HepG2 (cell line): ENCODE measurements around the gene FASTK. TPM values are rescaled to one million over a fixed set of nuclear protein-coding genes. Genes with fewer than 3 reads are reported as not detected.
A peak's percentile ranks its signal among the peaks of the same experiment; 100 is the strongest.

Experiments
- BCL6 ChIP-seq: IDR thresholded peaks from 2 replicates; pipeline ENCODE4 v1.6.1; 2016; ENCODE audit warnings: missing genetic modification reagents, missing compliant biosample characterization
- FOXJ3 ChIP-seq: sonication (generic); formaldehyde crosslinking; IDR thresholded peaks from 2 replicates; pipeline ENCODE4 v1.4.0; 2020; ENCODE audit warnings: missing genetic modification reagents, mild to moderate bottlenecking, borderline replicate concordance
- FOXM1 ChIP-seq: sonication (generic); formaldehyde crosslinking; IDR thresholded peaks from 2 replicates; pipeline ENCODE4 v1.5.0; 2020; ENCODE audit warnings: missing genetic modification reagents
- HOXD1 ChIP-seq: sonication (generic); formaldehyde crosslinking; IDR thresholded peaks from 2 replicates; pipeline ENCODE4 v1.5.0; 2020; ENCODE audit warnings: missing genetic modification reagents
- KLF15 ChIP-seq: sonication (generic); formaldehyde crosslinking; IDR thresholded peaks from 2 replicates; pipeline ENCODE4 v1.8.1; 2023; ENCODE audit warnings: borderline replicate concordance, mild to moderate bottlenecking, inconsistent platforms, missing genetic modification reagents, mixed read lengths
- NFIC ChIP-seq: IDR thresholded peaks from 2 replicates; pipeline ENCODE4 v1.6.1; 2012; ENCODE audit warnings: mild to moderate bottlenecking, low read length, inconsistent platforms
- SOX6 ChIP-seq, 2 experiments: fragments of 450-650 bp in 1 of 2; sonication (generic) in 1 of 2; formaldehyde crosslinking in 1 of 2; IDR thresholded peaks; 2 replicates each; pipeline versions ENCODE4 v1.4.0 to v1.6.1; 2017 to 2020; ENCODE audit warnings: antibody characterized with exemption in 1 of 2, mild to moderate bottlenecking in 1 of 2, missing genetic modification reagents in 1 of 2
- TAF15 ChIP-seq: fragments of 200-400 bp; formaldehyde crosslinking; IDR thresholded peaks from one replicate; pipeline ENCODE4 v1.6.1; 2018; ENCODE audit warnings: mild to moderate bottlenecking, low read depth, low read length; ENCODE audit not compliant: poor library complexity, severe bottlenecking
- ZNF207 ChIP-seq: fragments of 450-650 bp; IDR thresholded peaks from 2 replicates; pipeline ENCODE4 v1.6.1; 2016; ENCODE audit warnings: antibody characterized with exemption, borderline replicate concordance
- ZNF547 ChIP-seq: sonication (generic); formaldehyde crosslinking; IDR thresholded peaks from 2 replicates; pipeline ENCODE4 v1.5.1; 2020; ENCODE audit warnings: mild to moderate bottlenecking, missing genetic modification reagents
- ZNF629 ChIP-seq: sonication (generic); formaldehyde crosslinking; conservative IDR thresholded peaks from 2 replicates; pipeline ENCODE4 v1.5.0; 2020; ENCODE audit warnings: missing genetic modification reagents
- ZSCAN31 ChIP-seq: sonication (generic); formaldehyde crosslinking; IDR thresholded peaks from 2 replicates; pipeline ENCODE4 v1.5.0; 2020; ENCODE audit warnings: low read depth, mild to moderate bottlenecking, missing genetic modification reagents
- polyA plus RNA-seq, 8 experiments: library from polyadenylated mRNA; depleted of rRNA in 3 of 8; stranded (reverse) in 7 of 8; unstranded in 1 of 8; fragments of >200 nt; fragmentation: Illumina TruSeq in 4 of 8; extraction: Trizol in 4 of 8; gene quantifications; 2 replicates each; pipeline versions ENCODE4 v1.2.1 to v1.2.3, GENCODE V29; 2011 to 2016; ENCODE audit warnings: low read depth in 4 of 8, missing spikeins in 1 of 8, mixed read lengths in 1 of 8; ENCODE audit not compliant: insufficient read depth in 1 of 8
- total RNA-seq, 5 experiments: library from RNA; depleted of rRNA; stranded (reverse); fragments of >200 nt; fragmentation: Illumina TruSeq; extraction: Trizol; gene quantifications; 2 replicates each; pipeline ENCODE4 v1.2.3, GENCODE V29; 2016; ENCODE audit warnings: low read depth in 1 of 5
- TF ChIP-seq, protein P1 (sequence below): sonication (generic); formaldehyde crosslinking; IDR thresholded peaks from 2 replicates; pipeline ENCODE4 v1.4.0; 2020; ENCODE audit warnings: mild to moderate bottlenecking, missing genetic modification reagents, borderline replicate concordance
- TF ChIP-seq, protein P2 (sequence below): sonication (generic); formaldehyde crosslinking; IDR thresholded peaks from 2 replicates; pipeline ENCODE4 v1.4.0; 2020; ENCODE audit warnings: missing genetic modification reagents
- TF ChIP-seq, protein P3 (sequence below): sonication (generic); formaldehyde crosslinking; IDR thresholded peaks from 2 replicates; pipeline ENCODE4 v1.5.0; 2020; ENCODE audit warnings: missing genetic modification reagents, mild to moderate bottlenecking, borderline replicate concordance
- TF ChIP-seq, protein P4 (sequence below): sonication (generic); formaldehyde crosslinking; IDR thresholded peaks from 2 replicates; pipeline ENCODE4 v1.4.0; 2020; ENCODE audit warnings: low read depth, missing genetic modification reagents

Gene FASTK
- total and polyA plus RNA-seq, 2 of the 13 experiments (the other 11 are each of a cell fraction or from before 2014, with no cell fraction given) = 52.9 to 55.7 TPM

DNA sequence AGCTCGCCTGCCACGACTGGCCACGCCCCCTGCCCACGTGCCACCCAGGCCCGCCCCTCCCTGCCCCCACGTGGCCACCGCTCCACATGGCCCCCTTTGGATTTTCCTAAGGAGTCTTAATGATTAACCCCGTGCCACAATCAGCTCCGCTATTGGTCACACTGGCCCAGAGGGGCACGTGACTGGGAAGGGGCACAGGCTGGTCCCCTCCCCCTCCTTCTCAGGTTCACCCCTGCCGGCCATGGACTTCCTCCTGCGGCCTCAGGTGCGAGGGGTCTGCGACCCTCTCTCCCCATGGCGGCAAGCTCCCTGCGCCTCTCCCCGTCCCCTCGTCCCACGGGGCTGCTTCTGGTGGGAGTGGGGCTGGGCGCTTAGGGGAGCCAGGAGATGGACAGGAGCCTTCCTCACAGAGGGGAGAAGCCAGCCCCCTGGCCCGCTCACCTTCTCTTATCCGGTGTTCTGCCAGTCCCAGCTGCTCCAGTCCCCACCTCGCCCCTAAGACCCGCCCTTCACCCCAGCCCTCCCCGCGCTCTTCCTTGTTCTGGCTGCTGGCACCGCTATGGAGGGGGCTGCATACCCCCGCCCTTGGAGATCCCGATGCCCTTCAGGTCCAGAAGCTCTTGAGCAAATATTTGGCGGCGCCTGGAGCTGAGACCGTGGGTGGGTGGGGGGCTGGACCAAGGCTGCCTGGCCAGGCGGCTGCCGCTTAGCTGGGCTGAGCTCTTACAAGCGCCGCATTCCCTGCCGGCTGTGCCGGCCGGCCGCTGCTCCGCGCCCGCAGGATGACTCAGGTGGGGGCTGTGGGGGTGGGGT, 18.0 kb downstream of the FASTK start (continued):
- no peak for TF ChIP-seq KLF15
- TF ChIP-seq FOXJ3 (CRISPR knock-in tag) = peak; percentile 20; the same call in 1 of the 2 replicates
- no peak; the same call in 1 of the 2 replicates for TF ChIP-seq BCL6
- TF ChIP-seq, protein P1, sequence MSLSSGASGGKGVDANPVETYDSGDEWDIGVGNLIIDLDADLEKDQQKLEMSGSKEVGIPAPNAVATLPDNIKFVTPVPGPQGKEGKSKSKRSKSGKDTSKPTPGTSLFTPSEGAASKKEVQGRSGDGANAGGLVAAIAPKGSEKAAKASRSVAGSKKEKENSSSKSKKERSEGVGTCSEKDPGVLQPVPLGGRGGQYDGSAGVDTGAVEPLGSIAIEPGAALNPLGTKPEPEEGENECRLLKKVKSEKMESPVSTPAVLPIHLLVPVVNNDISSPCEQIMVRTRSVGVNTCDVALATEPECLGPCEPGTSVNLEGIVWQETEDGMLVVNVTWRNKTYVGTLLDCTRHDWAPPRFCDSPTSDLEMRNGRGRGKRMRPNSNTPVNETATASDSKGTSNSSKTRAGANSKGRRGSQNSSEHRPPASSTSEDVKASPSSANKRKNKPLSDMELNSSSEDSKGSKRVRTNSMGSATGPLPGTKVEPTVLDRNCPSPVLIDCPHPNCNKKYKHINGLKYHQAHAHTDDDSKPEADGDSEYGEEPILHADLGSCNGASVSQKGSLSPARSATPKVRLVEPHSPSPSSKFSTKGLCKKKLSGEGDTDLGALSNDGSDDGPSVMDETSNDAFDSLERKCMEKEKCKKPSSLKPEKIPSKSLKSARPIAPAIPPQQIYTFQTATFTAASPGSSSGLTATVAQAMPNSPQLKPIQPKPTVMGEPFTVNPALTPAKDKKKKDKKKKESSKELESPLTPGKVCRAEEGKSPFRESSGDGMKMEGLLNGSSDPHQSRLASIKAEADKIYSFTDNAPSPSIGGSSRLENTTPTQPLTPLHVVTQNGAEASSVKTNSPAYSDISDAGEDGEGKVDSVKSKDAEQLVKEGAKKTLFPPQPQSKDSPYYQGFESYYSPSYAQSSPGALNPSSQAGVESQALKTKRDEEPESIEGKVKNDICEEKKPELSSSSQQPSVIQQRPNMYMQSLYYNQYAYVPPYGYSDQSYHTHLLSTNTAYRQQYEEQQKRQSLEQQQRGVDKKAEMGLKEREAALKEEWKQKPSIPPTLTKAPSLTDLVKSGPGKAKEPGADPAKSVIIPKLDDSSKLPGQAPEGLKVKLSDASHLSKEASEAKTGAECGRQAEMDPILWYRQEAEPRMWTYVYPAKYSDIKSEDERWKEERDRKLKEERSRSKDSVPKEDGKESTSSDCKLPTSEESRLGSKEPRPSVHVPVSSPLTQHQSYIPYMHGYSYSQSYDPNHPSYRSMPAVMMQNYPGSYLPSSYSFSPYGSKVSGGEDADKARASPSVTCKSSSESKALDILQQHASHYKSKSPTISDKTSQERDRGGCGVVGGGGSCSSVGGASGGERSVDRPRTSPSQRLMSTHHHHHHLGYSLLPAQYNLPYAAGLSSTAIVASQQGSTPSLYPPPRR (CRISPR knock-in tag) = peak; percentile 52
- TF ChIP-seq, protein P2, sequence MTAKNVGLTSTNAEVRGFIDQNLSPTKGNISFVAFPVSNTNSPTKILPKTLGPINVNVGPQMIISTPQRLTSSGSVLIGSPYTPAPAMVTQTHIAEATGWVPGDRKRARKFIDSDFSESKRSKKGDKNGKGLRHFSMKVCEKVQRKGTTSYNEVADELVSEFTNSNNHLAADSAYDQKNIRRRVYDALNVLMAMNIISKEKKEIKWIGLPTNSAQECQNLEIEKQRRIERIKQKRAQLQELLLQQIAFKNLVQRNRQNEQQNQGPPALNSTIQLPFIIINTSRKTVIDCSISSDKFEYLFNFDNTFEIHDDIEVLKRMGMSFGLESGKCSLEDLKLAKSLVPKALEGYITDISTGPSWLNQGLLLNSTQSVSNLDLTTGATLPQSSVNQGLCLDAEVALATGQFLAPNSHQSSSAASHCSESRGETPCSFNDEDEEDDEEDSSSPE (CRISPR knock-in tag) = peak; percentile 47; the same call in 1 of the 2 replicates
- TF ChIP-seq, protein P3, sequence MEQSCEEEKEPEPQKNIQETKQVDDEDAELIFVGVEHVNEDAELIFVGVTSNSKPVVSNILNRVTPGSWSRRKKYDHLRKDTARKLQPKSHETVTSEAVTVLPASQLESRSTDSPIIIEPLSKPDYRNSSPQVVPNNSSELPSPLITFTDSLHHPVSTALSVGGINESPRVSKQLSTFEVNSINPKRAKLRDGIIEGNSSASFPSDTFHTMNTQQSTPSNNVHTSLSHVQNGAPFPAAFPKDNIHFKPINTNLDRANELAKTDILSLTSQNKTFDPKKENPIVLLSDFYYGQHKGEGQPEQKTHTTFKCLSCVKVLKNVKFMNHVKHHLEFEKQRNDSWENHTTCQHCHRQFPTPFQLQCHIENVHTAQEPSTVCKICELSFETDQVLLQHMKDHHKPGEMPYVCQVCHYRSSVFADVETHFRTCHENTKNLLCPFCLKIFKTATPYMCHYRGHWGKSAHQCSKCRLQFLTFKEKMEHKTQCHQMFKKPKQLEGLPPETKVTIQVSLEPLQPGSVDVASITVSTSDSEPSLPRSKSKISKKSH (CRISPR knock-in tag) = no peak
- TF ChIP-seq ZNF629 (CRISPR knock-in tag) = no peak
- no peak for TF ChIP-seq NFIC
- TF ChIP-seq, protein P4, sequence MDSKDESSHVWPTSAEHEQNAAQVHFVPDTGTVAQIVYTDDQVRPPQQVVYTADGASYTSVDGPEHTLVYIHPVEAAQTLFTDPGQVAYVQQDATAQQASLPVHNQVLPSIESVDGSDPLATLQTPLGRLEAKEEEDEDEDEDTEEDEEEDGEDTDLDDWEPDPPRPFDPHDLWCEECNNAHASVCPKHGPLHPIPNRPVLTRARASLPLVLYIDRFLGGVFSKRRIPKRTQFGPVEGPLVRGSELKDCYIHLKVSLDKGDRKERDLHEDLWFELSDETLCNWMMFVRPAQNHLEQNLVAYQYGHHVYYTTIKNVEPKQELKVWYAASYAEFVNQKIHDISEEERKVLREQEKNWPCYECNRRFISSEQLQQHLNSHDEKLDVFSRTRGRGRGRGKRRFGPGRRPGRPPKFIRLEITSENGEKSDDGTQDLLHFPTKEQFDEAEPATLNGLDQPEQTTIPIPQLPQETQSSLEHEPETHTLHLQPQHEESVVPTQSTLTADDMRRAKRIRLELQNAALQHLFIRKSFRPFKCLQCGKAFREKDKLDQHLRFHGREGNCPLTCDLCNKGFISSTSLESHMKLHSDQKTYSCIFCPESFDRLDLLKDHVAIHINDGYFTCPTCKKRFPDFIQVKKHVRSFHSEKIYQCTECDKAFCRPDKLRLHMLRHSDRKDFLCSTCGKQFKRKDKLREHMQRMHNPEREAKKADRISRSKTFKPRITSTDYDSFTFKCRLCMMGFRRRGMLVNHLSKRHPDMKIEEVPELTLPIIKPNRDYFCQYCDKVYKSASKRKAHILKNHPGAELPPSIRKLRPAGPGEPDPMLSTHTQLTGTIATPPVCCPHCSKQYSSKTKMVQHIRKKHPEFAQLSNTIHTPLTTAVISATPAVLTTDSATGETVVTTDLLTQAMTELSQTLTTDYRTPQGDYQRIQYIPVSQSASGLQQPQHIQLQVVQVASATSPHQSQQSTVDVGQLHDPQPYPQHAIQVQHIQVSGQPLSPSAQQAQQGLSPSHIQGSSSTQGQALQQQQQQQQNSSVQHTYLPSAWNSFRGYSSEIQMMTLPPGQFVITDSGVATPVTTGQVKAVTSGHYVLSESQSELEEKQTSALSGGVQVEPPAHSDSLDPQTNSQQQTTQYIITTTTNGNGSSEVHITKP (CRISPR knock-in tag) = peak; percentile 87; the same call in 1 of the 2 replicates
- TF ChIP-seq HOXD1 (CRISPR knock-in tag) = peak; percentile 17
- TF ChIP-seq ZSCAN31 (CRISPR knock-in tag) = no peak
- TF ChIP-seq SOX6 (IDR thresholded peaks at IDR 0.05) = no peak
- peak; percentile 59 for TF ChIP-seq SOX6 (CRISPR knock-in tag; IDR thresholded peaks at IDR 0.05)
- TF ChIP-seq TAF15 = no peak
- TF ChIP-seq FOXM1 (CRISPR knock-in tag) = no peak
- no peak for TF ChIP-seq ZNF207
- no peak; the same call in 1 of the 2 replicates for TF ChIP-seq ZNF547 (CRISPR knock-in tag)
